SK-N-SH (cell line): ENCODE results near the gene NNT.

ENCODE experiments used
- CHD2 ChIP-seq: fragments of 150-350 bp; IDR thresholded peaks from 2 replicates; pipeline ENCODE4 v1.6.1; 2018; ENCODE audit warnings: low read length; ENCODE audit not compliant: partially characterized antibody
- POLR2AphosphoS5 ChIP-seq: IDR thresholded peaks from 2 replicates; pipeline ENCODE4 v1.6.1; 2012; ENCODE audit warnings: low read depth, low read length
- RAD21 ChIP-seq: IDR thresholded peaks from 2 replicates; pipeline ENCODE4 v1.6.1; 2012; ENCODE audit warnings: mild to moderate bottlenecking, low read length
- TF ChIP-seq, protein P1 (sequence below): fragments of 200-600 bp; sonication (generic); IDR thresholded peaks from 2 replicates; pipeline ENCODE4 v1.6.1; 2017; ENCODE audit warnings: antibody characterized with exemption, mild to moderate bottlenecking, moderate library complexity
- TF ChIP-seq, protein P2 (sequence below): IDR thresholded peaks from 2 replicates; pipeline ENCODE4 v1.6.1; 2012; ENCODE audit warnings: mild to moderate bottlenecking, low read depth, low read length, moderate library complexity

DNA sequence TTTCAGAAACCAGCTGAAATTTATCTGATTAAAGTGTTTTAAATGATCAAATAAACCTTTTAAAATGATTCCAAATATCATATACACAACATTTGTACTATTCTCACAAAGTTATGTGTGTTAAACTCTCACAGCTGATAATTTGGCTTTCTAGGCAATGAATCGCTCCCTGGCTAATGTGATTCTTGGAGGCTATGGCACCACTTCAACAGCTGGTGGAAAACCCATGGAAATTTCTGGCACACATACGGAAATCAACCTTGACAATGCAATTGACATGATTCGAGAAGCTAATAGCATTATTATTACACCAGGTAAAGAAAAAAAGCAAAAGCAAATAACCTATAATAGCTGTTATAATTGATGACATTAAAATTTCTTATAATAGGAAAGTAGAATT lies 72.4 kb downstream of the NNT start:
- TF ChIP-seq POLR2AphosphoS5 (no peak), RAD21 (no peak), CHD2 (no peak)
- TF ChIP-seq, protein P1, sequence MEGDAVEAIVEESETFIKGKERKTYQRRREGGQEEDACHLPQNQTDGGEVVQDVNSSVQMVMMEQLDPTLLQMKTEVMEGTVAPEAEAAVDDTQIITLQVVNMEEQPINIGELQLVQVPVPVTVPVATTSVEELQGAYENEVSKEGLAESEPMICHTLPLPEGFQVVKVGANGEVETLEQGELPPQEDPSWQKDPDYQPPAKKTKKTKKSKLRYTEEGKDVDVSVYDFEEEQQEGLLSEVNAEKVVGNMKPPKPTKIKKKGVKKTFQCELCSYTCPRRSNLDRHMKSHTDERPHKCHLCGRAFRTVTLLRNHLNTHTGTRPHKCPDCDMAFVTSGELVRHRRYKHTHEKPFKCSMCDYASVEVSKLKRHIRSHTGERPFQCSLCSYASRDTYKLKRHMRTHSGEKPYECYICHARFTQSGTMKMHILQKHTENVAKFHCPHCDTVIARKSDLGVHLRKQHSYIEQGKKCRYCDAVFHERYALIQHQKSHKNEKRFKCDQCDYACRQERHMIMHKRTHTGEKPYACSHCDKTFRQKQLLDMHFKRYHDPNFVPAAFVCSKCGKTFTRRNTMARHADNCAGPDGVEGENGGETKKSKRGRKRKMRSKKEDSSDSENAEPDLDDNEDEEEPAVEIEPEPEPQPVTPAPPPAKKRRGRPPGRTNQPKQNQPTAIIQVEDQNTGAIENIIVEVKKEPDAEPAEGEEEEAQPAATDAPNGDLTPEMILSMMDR: no peak
- TF ChIP-seq, protein P2, sequence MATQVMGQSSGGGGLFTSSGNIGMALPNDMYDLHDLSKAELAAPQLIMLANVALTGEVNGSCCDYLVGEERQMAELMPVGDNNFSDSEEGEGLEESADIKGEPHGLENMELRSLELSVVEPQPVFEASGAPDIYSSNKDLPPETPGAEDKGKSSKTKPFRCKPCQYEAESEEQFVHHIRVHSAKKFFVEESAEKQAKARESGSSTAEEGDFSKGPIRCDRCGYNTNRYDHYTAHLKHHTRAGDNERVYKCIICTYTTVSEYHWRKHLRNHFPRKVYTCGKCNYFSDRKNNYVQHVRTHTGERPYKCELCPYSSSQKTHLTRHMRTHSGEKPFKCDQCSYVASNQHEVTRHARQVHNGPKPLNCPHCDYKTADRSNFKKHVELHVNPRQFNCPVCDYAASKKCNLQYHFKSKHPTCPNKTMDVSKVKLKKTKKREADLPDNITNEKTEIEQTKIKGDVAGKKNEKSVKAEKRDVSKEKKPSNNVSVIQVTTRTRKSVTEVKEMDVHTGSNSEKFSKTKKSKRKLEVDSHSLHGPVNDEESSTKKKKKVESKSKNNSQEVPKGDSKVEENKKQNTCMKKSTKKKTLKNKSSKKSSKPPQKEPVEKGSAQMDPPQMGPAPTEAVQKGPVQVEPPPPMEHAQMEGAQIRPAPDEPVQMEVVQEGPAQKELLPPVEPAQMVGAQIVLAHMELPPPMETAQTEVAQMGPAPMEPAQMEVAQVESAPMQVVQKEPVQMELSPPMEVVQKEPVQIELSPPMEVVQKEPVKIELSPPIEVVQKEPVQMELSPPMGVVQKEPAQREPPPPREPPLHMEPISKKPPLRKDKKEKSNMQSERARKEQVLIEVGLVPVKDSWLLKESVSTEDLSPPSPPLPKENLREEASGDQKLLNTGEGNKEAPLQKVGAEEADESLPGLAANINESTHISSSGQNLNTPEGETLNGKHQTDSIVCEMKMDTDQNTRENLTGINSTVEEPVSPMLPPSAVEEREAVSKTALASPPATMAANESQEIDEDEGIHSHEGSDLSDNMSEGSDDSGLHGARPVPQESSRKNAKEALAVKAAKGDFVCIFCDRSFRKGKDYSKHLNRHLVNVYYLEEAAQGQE: no peak
